NB4 (cell line): Measurements from ENCODE around the gene LEFTY1.

Experiments used
- POLR2A ChIP-seq: IDR thresholded peaks from 2 replicates; pipeline ENCODE4 v1.6.1; 2011; ENCODE audit warnings: mild to moderate bottlenecking; ENCODE audit not compliant: insufficient read length; ENCODE audit errors: extremely low read depth
- TF ChIP-seq, protein P1 (sequence below): IDR thresholded peaks from one replicate; pipeline ENCODE4 v1.5.1; 2012; ENCODE audit warnings: low read depth, low read length
- TF ChIP-seq, protein P2 (sequence below): IDR thresholded peaks from 2 replicates; pipeline ENCODE4 v1.6.1; 2011; ENCODE audit warnings: low read depth, low read length

DNA sequence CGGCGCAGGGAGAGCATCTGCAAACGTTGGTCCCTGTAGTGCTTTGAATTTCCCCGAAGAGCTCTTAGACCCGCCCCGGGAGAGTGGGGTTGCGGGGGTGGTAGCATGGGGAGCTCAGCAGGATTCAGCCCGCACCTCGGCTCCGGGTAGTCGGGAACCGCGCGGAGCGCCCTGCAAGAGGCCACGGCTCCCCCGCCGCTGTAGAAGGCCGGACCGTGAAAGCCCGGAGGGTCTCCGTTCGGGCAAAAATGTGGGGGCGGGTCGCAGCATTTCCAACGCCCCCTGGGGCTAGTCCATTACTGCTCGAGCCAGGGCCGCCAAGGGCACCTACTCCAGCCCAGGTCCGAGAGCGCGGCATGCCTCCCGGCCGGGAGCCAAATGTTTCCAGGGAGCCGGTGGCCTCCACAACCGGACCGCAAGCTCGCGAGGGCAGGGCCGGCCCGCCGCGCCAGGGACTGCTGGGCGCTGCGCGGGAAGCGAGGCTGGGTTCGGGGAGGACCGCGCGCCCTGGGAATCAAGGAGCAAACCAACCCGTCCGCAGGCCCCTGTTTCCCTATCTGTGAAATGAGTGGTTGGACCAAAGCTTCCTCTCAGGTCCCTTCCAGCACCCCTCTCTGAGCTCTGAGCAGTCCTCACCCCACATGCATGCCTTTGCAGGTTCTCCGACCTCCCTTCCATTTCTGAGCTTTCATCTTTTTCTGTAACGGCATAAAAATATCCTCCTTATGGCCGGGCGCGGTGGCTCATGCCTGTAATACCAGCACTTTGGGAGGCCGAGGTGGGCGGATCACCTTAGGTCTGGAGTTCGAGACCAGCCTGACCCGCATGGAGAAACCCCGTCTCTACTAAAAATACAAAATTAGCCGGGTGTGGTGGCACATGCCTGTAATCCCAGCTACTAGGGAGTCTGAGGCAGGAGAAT lies 6.0 kb downstream of the LEFTY1 start:
- no peak for TF ChIP-seq POLR2A
- TF ChIP-seq, protein P1, sequence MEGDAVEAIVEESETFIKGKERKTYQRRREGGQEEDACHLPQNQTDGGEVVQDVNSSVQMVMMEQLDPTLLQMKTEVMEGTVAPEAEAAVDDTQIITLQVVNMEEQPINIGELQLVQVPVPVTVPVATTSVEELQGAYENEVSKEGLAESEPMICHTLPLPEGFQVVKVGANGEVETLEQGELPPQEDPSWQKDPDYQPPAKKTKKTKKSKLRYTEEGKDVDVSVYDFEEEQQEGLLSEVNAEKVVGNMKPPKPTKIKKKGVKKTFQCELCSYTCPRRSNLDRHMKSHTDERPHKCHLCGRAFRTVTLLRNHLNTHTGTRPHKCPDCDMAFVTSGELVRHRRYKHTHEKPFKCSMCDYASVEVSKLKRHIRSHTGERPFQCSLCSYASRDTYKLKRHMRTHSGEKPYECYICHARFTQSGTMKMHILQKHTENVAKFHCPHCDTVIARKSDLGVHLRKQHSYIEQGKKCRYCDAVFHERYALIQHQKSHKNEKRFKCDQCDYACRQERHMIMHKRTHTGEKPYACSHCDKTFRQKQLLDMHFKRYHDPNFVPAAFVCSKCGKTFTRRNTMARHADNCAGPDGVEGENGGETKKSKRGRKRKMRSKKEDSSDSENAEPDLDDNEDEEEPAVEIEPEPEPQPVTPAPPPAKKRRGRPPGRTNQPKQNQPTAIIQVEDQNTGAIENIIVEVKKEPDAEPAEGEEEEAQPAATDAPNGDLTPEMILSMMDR: no peak
- TF ChIP-seq, protein P2, sequence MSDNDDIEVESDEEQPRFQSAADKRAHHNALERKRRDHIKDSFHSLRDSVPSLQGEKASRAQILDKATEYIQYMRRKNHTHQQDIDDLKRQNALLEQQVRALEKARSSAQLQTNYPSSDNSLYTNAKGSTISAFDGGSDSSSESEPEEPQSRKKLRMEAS: no peak
